HepG2 (cell line): ENCODE data around the gene UQCRC2. TPM values are rescaled to one million over a fixed set of nuclear protein-coding genes. Genes with fewer than 3 reads are reported as not detected.
A peak's percentile ranks its signal among the peaks of the same experiment; 100 is the strongest.

Source experiments
- CCAR2 ChIP-seq: fragments of 200-400 bp; formaldehyde crosslinking; optimal IDR thresholded peaks from 2 replicates; pipeline ENCODE3; 2018; ENCODE audit warnings: low read depth, mild to moderate bottlenecking, low read length, moderate library complexity
- ETV5 ChIP-seq: IDR thresholded peaks from 2 replicates; pipeline ENCODE4 v1.6.1; 2018; ENCODE audit warnings: missing biosample characterization, missing genetic modification reagents, inconsistent platforms, borderline replicate concordance
- HMG20B ChIP-seq: conservative IDR thresholded peaks from 2 replicates; pipeline ENCODE4 v1.6.1; 2016; ENCODE audit warnings: missing genetic modification reagents, missing compliant biosample characterization
- MYC ChIP-seq: sonication (generic); formaldehyde crosslinking; IDR thresholded peaks from 2 replicates; pipeline ENCODE4 v1.9.0; 2021; ENCODE audit warnings: missing genetic modification reagents, borderline replicate concordance
- PRPF4 ChIP-seq: fragments of 200-400 bp; formaldehyde crosslinking; IDR thresholded peaks from 2 replicates; pipeline ENCODE4 v1.6.1; 2016; ENCODE audit warnings: low read length, low read depth; ENCODE audit not compliant: poor library complexity, severe bottlenecking
- RFXANK ChIP-seq: IDR thresholded peaks from 2 replicates; pipeline ENCODE4 v1.6.1; 2016
- TGIF2 ChIP-seq: IDR thresholded peaks from 2 replicates; pipeline ENCODE4 v1.6.1; 2016; ENCODE audit warnings: control low read depth, missing compliant biosample characterization
- ZFAT ChIP-seq: sonication (generic); formaldehyde crosslinking; conservative IDR thresholded peaks from 2 replicates; pipeline ENCODE4 v1.8.1; 2023; ENCODE audit warnings: missing genetic modification reagents, inconsistent platforms
- ZFP62 ChIP-seq: sonication (generic); formaldehyde crosslinking; IDR thresholded peaks from 2 replicates; pipeline ENCODE4 v1.4.0; 2020; ENCODE audit warnings: missing genetic modification reagents
- ZIK1 ChIP-seq: sonication (generic); formaldehyde crosslinking; IDR thresholded peaks from 2 replicates; pipeline ENCODE4 v1.5.0; 2020; ENCODE audit warnings: mild to moderate bottlenecking, low read depth, missing genetic modification reagents, borderline replicate concordance
- ZNF343 ChIP-seq: sonication (generic); formaldehyde crosslinking; IDR thresholded peaks from 2 replicates; pipeline ENCODE4 v1.4.0; 2020; ENCODE audit warnings: mild to moderate bottlenecking, missing genetic modification reagents
- ZNF792 ChIP-seq: IDR thresholded peaks from 2 replicates; pipeline ENCODE4 v1.6.1; 2016
- ZNF883 ChIP-seq: sonication (generic); formaldehyde crosslinking; IDR thresholded peaks from 2 replicates; pipeline ENCODE4 v1.5.1; 2020; ENCODE audit warnings: mild to moderate bottlenecking, missing genetic modification reagents; ENCODE audit errors: not compliant biosample characterization
- polyA plus RNA-seq, 8 experiments: library from polyadenylated mRNA; depleted of rRNA in 3 of 8; stranded (reverse) in 7 of 8; unstranded in 1 of 8; fragments of >200 nt; fragmentation: Illumina TruSeq in 4 of 8; extraction: Trizol in 4 of 8; gene quantifications; 2 replicates each; pipeline versions ENCODE4 v1.2.1 to v1.2.3, GENCODE V29; 2011 to 2016; ENCODE audit warnings: low read depth in 4 of 8, missing spikeins in 1 of 8, mixed read lengths in 1 of 8; ENCODE audit not compliant: insufficient read depth in 1 of 8
- total RNA-seq, 5 experiments: library from RNA; depleted of rRNA; stranded (reverse); fragments of >200 nt; fragmentation: Illumina TruSeq; extraction: Trizol; gene quantifications; 2 replicates each; pipeline ENCODE4 v1.2.3, GENCODE V29; 2016; ENCODE audit warnings: low read depth in 1 of 5
- TF ChIP-seq, protein P1 (sequence below): sonication (generic); formaldehyde crosslinking; IDR thresholded peaks from 2 replicates; pipeline ENCODE4 v1.5.0; 2020; ENCODE audit warnings: mild to moderate bottlenecking, missing genetic modification reagents, borderline replicate concordance
- TF ChIP-seq, protein P2 (sequence below): sonication (generic); formaldehyde crosslinking; IDR thresholded peaks from 2 replicates; pipeline ENCODE4 v1.8.1; 2023; ENCODE audit warnings: mild to moderate bottlenecking, missing genetic modification reagents
- TF ChIP-seq, protein P3 (sequence below): sonication (generic); formaldehyde crosslinking; IDR thresholded peaks from 2 replicates; pipeline ENCODE4 v1.9.0; 2021; ENCODE audit warnings: missing genetic modification reagents, borderline replicate concordance
- TF ChIP-seq, protein P4 (sequence below): sonication (generic); formaldehyde crosslinking; conservative IDR thresholded peaks from 2 replicates; pipeline ENCODE4 v1.4.0; 2020; ENCODE audit warnings: mild to moderate bottlenecking, missing genetic modification reagents, moderate library complexity

The UQCRC2 gene
- total and polyA plus RNA-seq, 2 of the 13 experiments (the other 11 are each of a cell fraction or from before 2014, with no cell fraction given): 442 to 536 TPM

DNA sequence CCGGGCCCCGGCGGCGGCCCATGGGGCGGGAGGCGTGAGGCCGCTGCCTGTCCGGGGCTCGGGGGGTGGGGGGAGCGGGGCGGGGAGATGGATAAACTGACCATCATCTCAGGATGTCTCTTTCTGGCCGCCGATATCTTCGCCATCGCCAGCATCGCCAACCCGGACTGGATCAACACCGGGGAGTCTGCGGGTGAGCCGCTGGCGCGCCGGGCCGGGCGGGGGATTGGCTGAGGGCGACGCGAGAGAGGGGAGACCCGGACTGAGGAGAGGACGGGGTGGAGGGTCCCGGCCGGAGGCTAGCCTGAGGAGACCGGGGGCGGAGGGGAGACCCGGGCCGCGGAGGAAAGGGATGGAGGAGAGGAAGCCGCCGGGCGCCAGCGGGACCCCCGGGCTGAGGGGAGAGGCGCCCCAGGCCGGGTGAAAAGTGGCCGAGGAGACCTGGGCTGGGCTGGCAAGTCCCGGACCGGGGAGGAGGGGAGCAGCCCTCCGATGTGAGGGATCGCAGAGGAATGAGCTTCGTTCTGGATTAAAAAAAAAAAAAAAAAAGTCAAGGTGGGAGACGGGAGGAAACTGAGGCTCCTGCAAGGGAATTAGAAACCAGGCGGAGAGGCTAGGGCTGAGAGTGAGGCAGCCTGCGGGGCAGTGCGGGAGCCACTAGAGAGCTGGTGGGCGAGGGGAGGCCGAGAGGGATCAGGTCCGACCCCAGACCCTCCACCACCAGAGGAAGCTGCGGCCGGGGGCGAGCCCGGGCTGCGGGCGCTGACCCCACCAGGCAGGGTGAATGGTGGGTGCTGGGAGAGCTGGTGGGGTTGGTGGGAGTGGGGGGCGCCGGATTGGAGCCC is 55.3 kb downstream of the UQCRC2 start (continued):
- TF ChIP-seq ZNF792 (CRISPR knock-in tag) (no peak), ZIK1 (CRISPR knock-in tag) (no peak; the same call in 1 of the 2 replicates), PRPF4 (no peak), ZNF883 (no peak), CCAR2 (no peak), ZNF343 (no peak), ETV5 (CRISPR knock-in tag) (no peak), MYC (CRISPR knock-in tag) (peak; percentile 46; the same call in 1 of the 2 replicates), TGIF2 (CRISPR knock-in tag) (no peak), HMG20B (CRISPR knock-in tag) (no peak), ZFP62 (no peak), ZFAT (no peak), RFXANK (CRISPR knock-in tag) (no peak)
- TF ChIP-seq, protein P1, sequence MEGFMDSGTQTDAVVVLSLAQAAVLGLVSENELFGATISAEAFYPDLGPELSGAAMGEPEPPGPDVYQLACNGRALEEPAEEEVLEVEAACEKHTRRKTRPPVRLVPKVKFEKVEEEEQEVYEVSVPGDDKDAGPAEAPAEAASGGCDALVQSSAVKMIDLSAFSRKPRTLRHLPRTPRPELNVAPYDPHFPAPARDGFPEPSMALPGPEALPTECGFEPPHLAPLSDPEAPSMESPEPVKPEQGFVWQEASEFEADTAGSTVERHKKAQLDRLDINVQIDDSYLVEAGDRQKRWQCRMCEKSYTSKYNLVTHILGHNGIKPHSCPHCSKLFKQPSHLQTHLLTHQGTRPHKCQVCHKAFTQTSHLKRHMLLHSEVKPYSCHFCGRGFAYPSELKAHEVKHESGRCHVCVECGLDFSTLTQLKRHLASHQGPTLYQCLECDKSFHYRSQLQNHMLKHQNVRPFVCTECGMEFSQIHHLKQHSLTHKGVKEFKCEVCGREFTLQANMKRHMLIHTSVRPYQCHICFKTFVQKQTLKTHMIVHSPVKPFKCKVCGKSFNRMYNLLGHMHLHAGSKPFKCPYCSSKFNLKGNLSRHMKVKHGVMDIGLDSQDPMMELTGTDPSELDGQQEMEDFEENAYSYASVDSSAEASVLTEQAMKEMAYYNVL: no peak; the same call in none of the 2 replicates
- TF ChIP-seq, protein P2, sequence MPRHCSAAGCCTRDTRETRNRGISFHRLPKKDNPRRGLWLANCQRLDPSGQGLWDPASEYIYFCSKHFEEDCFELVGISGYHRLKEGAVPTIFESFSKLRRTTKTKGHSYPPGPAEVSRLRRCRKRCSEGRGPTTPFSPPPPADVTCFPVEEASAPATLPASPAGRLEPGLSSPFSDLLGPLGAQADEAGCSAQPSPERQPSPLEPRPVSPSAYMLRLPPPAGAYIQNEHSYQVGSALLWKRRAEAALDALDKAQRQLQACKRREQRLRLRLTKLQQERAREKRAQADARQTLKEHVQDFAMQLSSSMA (CRISPR knock-in tag): no peak
- TF ChIP-seq, protein P3, sequence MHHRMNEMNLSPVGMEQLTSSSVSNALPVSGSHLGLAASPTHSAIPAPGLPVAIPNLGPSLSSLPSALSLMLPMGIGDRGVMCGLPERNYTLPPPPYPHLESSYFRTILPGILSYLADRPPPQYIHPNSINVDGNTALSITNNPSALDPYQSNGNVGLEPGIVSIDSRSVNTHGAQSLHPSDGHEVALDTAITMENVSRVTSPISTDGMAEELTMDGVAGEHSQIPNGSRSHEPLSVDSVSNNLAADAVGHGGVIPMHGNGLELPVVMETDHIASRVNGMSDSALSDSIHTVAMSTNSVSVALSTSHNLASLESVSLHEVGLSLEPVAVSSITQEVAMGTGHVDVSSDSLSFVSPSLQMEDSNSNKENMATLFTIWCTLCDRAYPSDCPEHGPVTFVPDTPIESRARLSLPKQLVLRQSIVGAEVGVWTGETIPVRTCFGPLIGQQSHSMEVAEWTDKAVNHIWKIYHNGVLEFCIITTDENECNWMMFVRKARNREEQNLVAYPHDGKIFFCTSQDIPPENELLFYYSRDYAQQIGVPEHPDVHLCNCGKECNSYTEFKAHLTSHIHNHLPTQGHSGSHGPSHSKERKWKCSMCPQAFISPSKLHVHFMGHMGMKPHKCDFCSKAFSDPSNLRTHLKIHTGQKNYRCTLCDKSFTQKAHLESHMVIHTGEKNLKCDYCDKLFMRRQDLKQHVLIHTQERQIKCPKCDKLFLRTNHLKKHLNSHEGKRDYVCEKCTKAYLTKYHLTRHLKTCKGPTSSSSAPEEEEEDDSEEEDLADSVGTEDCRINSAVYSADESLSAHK (CRISPR knock-in tag): no peak
- TF ChIP-seq, protein P4, sequence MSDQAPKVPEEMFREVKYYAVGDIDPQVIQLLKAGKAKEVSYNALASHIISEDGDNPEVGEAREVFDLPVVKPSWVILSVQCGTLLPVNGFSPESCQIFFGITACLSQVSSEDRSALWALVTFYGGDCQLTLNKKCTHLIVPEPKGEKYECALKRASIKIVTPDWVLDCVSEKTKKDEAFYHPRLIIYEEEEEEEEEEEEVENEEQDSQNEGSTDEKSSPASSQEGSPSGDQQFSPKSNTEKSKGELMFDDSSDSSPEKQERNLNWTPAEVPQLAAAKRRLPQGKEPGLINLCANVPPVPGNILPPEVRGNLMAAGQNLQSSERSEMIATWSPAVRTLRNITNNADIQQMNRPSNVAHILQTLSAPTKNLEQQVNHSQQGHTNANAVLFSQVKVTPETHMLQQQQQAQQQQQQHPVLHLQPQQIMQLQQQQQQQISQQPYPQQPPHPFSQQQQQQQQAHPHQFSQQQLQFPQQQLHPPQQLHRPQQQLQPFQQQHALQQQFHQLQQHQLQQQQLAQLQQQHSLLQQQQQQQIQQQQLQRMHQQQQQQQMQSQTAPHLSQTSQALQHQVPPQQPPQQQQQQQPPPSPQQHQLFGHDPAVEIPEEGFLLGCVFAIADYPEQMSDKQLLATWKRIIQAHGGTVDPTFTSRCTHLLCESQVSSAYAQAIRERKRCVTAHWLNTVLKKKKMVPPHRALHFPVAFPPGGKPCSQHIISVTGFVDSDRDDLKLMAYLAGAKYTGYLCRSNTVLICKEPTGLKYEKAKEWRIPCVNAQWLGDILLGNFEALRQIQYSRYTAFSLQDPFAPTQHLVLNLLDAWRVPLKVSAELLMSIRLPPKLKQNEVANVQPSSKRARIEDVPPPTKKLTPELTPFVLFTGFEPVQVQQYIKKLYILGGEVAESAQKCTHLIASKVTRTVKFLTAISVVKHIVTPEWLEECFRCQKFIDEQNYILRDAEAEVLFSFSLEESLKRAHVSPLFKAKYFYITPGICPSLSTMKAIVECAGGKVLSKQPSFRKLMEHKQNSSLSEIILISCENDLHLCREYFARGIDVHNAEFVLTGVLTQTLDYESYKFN (CRISPR knock-in tag): no peak
